ENCODE data around the gene CDK11B. TPM values are rescaled to one million over a fixed set of nuclear protein-coding genes. Genes with fewer than 3 reads are reported as not detected.
A peak's percentile ranks its signal among the peaks of the same experiment; 100 is the strongest.
"Not testable (repeated sequence)": the region's sequence is repeated elsewhere in the genome, so short reads cannot be mapped to it uniquely, and the experiment has no call there.

The CDK11B gene
- total RNA-seq, 1 donor from 2014 or later: 24.8 TPM

- peaks cover 3% of the 10 kb centered on the region for H3K36me3 ChIP-seq
- peak; percentile 66 for ATAC-seq
- no peak for DNase-seq
- H3K4me3 ChIP-seq: no peak overlapping the region
- H3K9me3 ChIP-seq: no peaks in the 10 kb centered on the region
- H3K4me1 ChIP-seq: peaks cover 14% of the 10 kb centered on the region
- intact Hi-C loops (cut with DNase I): no loop called here
- H3K27me3 ChIP-seq: no peaks in the 10 kb centered on the region
- H3K27ac ChIP-seq: no peak overlapping the region
- TF ChIP-seq CTCF (IDR thresholded peaks at IDR 0.05): no peak
Observed at GRCh38 chr1:1683104-1683905, 24.5 kb upstream of the CDK11B start.

- Histone ChIP-seq H3K27me3 (no peaks in the 10 kb centered on the region), H3K4me1 (peaks cover 10% of the 10 kb centered on the region), H3K4me3 (no peak overlapping the region), H3K36me3 (peaks cover 3% of the 10 kb centered on the region), H3K27ac (no peak overlapping the region), H3K9me3 (no peaks in the 10 kb centered on the region)
- ATAC-seq (no peak), DNase-seq (no peak)
- intact Hi-C loops (cut with DNase I): no loop called here
- no peak for TF ChIP-seq CTCF (IDR thresholded peaks at IDR 0.05)
Observed at GRCh38 chr1:1680912-1681273, 22.1 kb upstream of the CDK11B start.

GRCh38 chr1:1680031-1680911, 21.5 kb upstream of the CDK11B start:
- Histone ChIP-seq H3K27me3 (no peaks in the 10 kb centered on the region), H3K27ac (no peak overlapping the region), H3K4me3 (no peak overlapping the region), H3K36me3 (peaks cover 3% of the 10 kb centered on the region), H3K9me3 (no peaks in the 10 kb centered on the region), H3K4me1 (peaks cover 10% of the 10 kb centered on the region)
- DNase-seq (no peak), ATAC-seq (no peak)
- intact Hi-C loops (cut with DNase I): no loop called here
- TF ChIP-seq CTCF (IDR thresholded peaks at IDR 0.05): no peak

- no peak for TF ChIP-seq CTCF (IDR thresholded peaks at IDR 0.05)
- DNase-seq: peak; percentile 61
- no peaks in the 10 kb centered on the region for H3K27me3 ChIP-seq
- H3K4me1 ChIP-seq: peaks cover 6% of the 10 kb centered on the region
- intact Hi-C loops (cut with DNase I): no loop called here
- H3K36me3 ChIP-seq: peaks cover 6% of the 10 kb centered on the region
- H3K27ac ChIP-seq: peak overlapping the region; percentile 30
- no peaks in the 10 kb centered on the region for H3K9me3 ChIP-seq
- no peak overlapping the region for H3K4me3 ChIP-seq
- peak; percentile 7 for ATAC-seq
Observed at GRCh38 chr1:1678581-1679380, 20.0 kb upstream of the CDK11B start.

GRCh38 chr1:1677718-1678580, 19.1 kb upstream of the CDK11B start:
- no peaks in the 10 kb centered on the region for H3K9me3 ChIP-seq
- peak; percentile 5 for ATAC-seq
- H3K27me3 ChIP-seq: no peaks in the 10 kb centered on the region
- TF ChIP-seq CTCF (IDR thresholded peaks at IDR 0.05): no peak
- peaks cover 9% of the 10 kb centered on the region for H3K36me3 ChIP-seq
- intact Hi-C loops (cut with DNase I): no loop called here
- no peak overlapping the region for H3K4me3 ChIP-seq
- H3K4me1 ChIP-seq: no peaks in the 10 kb centered on the region
- DNase-seq: peak; percentile 29
- H3K27ac ChIP-seq: peak overlapping the region; percentile 30

- not testable (repeated sequence) for DNase-seq
Observed at GRCh38 chr1:1676087-1676486, 17.3 kb upstream of the CDK11B start.

GRCh38 chr1:1675218-1675617, 16.4 kb upstream of the CDK11B start:
- H3K27ac ChIP-seq; H3K4me3 ChIP-seq; DNase-seq; intact Hi-C loops (cut with DNase I); H3K4me1 ChIP-seq; H3K27me3 ChIP-seq; H3K9me3 ChIP-seq: not testable (repeated sequence)
- peak; percentile 5 for ATAC-seq
- peaks cover 24% of the 10 kb centered on the region for H3K36me3 ChIP-seq

More at GRCh38 chr1:1676087-1676486, 17.3 kb upstream of the CDK11B start:
- intact Hi-C loops (cut with DNase I); H3K27me3 ChIP-seq; H3K27ac ChIP-seq; ATAC-seq; H3K4me3 ChIP-seq; H3K9me3 ChIP-seq; H3K4me1 ChIP-seq: not testable (repeated sequence)
- H3K36me3 ChIP-seq: peaks cover 20% of the 10 kb centered on the region
